ENCODE data around the gene NT5M. TPM values are rescaled to one million over a fixed set of nuclear protein-coding genes. Genes with fewer than 3 reads are reported as not detected.

The NT5M gene
- polyA plus RNA-seq, 2 of the 4 experiments (the other 2 are of a cell fraction) = 5.3 to 5.9 TPM

GRCh38 chr17:17395246-17395802 is 92.2 kb downstream of the NT5M start:
- Histone ChIP-seq H3K9me3 (no peaks in the 10 kb centered on the region; the same call in 2 of the 3 replicates), H3K27ac (no peak overlapping the region), H3K4me1 (no peaks in the 10 kb centered on the region), H3K4me3 (no peak overlapping the region), H3K4me2 (no peak overlapping the region)
- no peak for DNase-seq (ENCODE audit: low read depth in 1 of 2, low spot score in 1 of 2)
- FAIRE-seq = no peak
- 69% methylated on average over 6 of the region's 6 CpGs for WGBS (ENCODE audit: missing lambda C conversion rate)
- ChIA-PET POLR2A (no interaction called here), CTCF (interaction anchor here (0.6 to 1.5 kb wide), 4 partner anchors 8 to 30 kb away, joined by 3 to 5 read pairs (median 4); no protein-coding TSS in a partner anchor)
- no peak for ATAC-seq
- TF ChIP-seq RNF2 (IDR thresholded peaks at IDR 0.05; ENCODE audit: borderline replicate concordance, low read depth) = no peak
- no peak for TF ChIP-seq EHF (CRISPR knock-in tag; IDR thresholded peaks at IDR 0.05)
- no peak for TF ChIP-seq ZC3H11A (IDR thresholded peaks at IDR 0.05)
- TF ChIP-seq, protein P1, sequence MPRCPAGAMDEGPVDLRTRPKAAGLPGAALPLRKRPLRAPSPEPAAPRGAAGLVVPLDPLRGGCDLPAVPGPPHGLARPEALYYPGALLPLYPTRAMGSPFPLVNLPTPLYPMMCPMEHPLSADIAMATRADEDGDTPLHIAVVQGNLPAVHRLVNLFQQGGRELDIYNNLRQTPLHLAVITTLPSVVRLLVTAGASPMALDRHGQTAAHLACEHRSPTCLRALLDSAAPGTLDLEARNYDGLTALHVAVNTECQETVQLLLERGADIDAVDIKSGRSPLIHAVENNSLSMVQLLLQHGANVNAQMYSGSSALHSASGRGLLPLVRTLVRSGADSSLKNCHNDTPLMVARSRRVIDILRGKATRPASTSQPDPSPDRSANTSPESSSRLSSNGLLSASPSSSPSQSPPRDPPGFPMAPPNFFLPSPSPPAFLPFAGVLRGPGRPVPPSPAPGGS (IDR thresholded peaks at IDR 0.05) = no peak
- TF ChIP-seq MAZ (IDR thresholded peaks at IDR 0.05; ENCODE audit: borderline replicate concordance, low read depth, low read length) = no peak
- TF ChIP-seq CEBPB (IDR thresholded peaks at IDR 0.05) = no peak
- no peak for TF ChIP-seq POLR2A (IDR thresholded peaks at IDR 0.05; ENCODE audit: low read length)
- no peak for TF ChIP-seq RFX5 (IDR thresholded peaks at IDR 0.05)
- TF ChIP-seq MYC (IDR thresholded peaks at IDR 0.05; ENCODE audit: borderline replicate concordance, low read length) = no peak
- TF ChIP-seq, protein P2, sequence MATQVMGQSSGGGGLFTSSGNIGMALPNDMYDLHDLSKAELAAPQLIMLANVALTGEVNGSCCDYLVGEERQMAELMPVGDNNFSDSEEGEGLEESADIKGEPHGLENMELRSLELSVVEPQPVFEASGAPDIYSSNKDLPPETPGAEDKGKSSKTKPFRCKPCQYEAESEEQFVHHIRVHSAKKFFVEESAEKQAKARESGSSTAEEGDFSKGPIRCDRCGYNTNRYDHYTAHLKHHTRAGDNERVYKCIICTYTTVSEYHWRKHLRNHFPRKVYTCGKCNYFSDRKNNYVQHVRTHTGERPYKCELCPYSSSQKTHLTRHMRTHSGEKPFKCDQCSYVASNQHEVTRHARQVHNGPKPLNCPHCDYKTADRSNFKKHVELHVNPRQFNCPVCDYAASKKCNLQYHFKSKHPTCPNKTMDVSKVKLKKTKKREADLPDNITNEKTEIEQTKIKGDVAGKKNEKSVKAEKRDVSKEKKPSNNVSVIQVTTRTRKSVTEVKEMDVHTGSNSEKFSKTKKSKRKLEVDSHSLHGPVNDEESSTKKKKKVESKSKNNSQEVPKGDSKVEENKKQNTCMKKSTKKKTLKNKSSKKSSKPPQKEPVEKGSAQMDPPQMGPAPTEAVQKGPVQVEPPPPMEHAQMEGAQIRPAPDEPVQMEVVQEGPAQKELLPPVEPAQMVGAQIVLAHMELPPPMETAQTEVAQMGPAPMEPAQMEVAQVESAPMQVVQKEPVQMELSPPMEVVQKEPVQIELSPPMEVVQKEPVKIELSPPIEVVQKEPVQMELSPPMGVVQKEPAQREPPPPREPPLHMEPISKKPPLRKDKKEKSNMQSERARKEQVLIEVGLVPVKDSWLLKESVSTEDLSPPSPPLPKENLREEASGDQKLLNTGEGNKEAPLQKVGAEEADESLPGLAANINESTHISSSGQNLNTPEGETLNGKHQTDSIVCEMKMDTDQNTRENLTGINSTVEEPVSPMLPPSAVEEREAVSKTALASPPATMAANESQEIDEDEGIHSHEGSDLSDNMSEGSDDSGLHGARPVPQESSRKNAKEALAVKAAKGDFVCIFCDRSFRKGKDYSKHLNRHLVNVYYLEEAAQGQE (IDR thresholded peaks at IDR 0.05) = no peak
- no peak for TF ChIP-seq TP53 (CRISPR knock-in tag; IDR thresholded peaks at IDR 0.05)
- no peak for TF ChIP-seq RCOR1 (IDR thresholded peaks at IDR 0.05; ENCODE audit: low read depth, low read length)
- TF ChIP-seq MAFK (IDR thresholded peaks at IDR 0.05; ENCODE audit: partially characterized antibody) = no peak
- no peak for TF ChIP-seq JUN (IDR thresholded peaks at IDR 0.05)
- TF ChIP-seq PBX3 (IDR thresholded peaks at IDR 0.05) = no peak
- no peak for TF ChIP-seq TFCP2L1 (CRISPR knock-in tag; IDR thresholded peaks at IDR 0.05)
- TF ChIP-seq GATA3 (IDR thresholded peaks at IDR 0.05; ENCODE audit: borderline replicate concordance) = no peak
- TF ChIP-seq ZNF302 (CRISPR knock-in tag; IDR thresholded peaks at IDR 0.05) = no peak
- no peak for TF ChIP-seq SREBF2 (IDR thresholded peaks at IDR 0.05)

DNA sequence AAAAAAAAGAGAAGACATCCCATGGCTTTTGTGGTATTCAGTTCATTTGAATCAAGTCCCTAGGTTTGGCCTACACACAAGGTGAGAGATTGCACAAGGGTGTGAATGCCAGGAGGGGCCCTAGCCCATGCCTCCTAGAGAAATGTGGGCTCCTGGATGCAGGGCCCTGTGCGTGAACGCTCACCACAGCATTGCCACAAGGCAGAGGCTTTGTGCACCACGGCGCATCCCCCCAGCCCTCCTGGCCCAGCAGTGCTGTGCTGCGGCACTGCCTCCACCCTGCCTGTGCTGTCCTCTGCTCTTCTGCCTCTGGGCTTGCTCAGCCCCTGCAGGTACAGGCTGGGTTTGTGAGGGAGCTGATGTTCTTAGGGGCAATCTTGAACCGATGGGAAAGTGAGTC is 92.7 kb downstream of the NT5M start:
- ATAC-seq (no peak), DNase-seq (ENCODE audit: low read depth in 1 of 2, low spot score in 1 of 2) (no peak), FAIRE-seq (no peak)
- ChIA-PET POLR2A (no interaction called here), CTCF (interaction anchor here (0.6 to 2.2 kb wide), 5 partner anchors 9 to 42 kb away, joined by 4 to 6 read pairs (median 5); no protein-coding TSS in a partner anchor)
- Histone ChIP-seq H3K4me3 (no peak overlapping the region), H3K9me3 (no peaks in the 10 kb centered on the region; the same call in 2 of the 3 replicates), H3K4me2 (no peak overlapping the region), H3K27ac (no peak overlapping the region), H3K4me1 (no peaks in the 10 kb centered on the region)
- TF ChIP-seq EHF (CRISPR knock-in tag; IDR thresholded peaks at IDR 0.05) (no peak), POLR2A (IDR thresholded peaks at IDR 0.05; ENCODE audit: low read length) (no peak), ZNF302 (CRISPR knock-in tag; IDR thresholded peaks at IDR 0.05) (no peak), EHMT2 (IDR thresholded peaks at IDR 0.05; ENCODE audit: low read depth) (no peak), NFE2L2 (conservative IDR thresholded peaks at IDR 0.05; ENCODE audit: low read length) (no peak), TFCP2L1 (CRISPR knock-in tag; IDR thresholded peaks at IDR 0.05) (no peak), RFX5 (IDR thresholded peaks at IDR 0.05) (no peak), SREBF2 (IDR thresholded peaks at IDR 0.05) (no peak), HOXA7 (CRISPR knock-in tag; IDR thresholded peaks at IDR 0.05) (no peak)
- TF ChIP-seq, protein P3, sequence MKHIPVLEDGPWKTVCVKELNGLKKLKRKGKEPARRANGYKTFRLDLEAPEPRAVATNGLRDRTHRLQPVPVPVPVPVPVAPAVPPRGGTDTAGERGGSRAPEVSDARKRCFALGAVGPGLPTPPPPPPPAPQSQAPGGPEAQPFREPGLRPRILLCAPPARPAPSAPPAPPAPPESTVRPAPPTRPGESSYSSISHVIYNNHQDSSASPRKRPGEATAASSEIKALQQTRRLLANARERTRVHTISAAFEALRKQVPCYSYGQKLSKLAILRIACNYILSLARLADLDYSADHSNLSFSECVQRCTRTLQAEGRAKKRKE (CRISPR knock-in tag; IDR thresholded peaks at IDR 0.05; ENCODE audit: low read depth) = no peak
- 91% methylated on average over 6 of the region's 6 CpGs for WGBS (ENCODE audit: missing lambda C conversion rate)
